Psoas muscle (tissue), 8 donors: ENCODE measurements around the gene CA10. TPM values are rescaled to one million over a fixed set of nuclear protein-coding genes. Genes with fewer than 3 reads are reported as not detected.

Experiments
- ATAC-seq, 4 donors: fragments of 200-7000 bp; cut with Tn5 transposase; one replicate each; pipeline ENCODE4 v1.9.1; 2020; ENCODE audit warnings: moderate library complexity in 3 of 4, mild to moderate bottlenecking in 2 of 4
- DNase-seq, 2 donors: peaks; one replicate each; pipeline ENCODE4 v3.0.0-alpha.2; 2020
- H3K27ac ChIP-seq: fragments of 200-600 bp; one replicate; pipeline ENCODE4 v1.8.0; 2022
- H3K27me3 ChIP-seq, 3 donors: fragments of 200-600 bp in 1 of 3; one replicate each; pipeline versions ENCODE4 v1.6.1 to v1.8.0; 2013 to 2022; ENCODE audit warnings: low read length in 2 of 3, mild to moderate bottlenecking in 2 of 3, moderate library complexity in 1 of 3; ENCODE audit not compliant: insufficient read depth in 3 of 3
- H3K36me3 ChIP-seq, 2 donors: fragments of 200-600 bp in 1 of 2; one replicate each; pipeline versions ENCODE4 v1.6.1 to v1.8.0; 2013 to 2022; ENCODE audit warnings: low read depth in 1 of 2, mild to moderate bottlenecking in 1 of 2, moderate library complexity in 1 of 2; ENCODE audit not compliant: insufficient read depth in 1 of 2
- H3K4me1 ChIP-seq: fragments of 200-600 bp; one replicate; pipeline ENCODE4 v1.8.0; 2022
- H3K4me3 ChIP-seq: fragments of 200-600 bp; one replicate; pipeline ENCODE4 v1.8.0; 2022; ENCODE audit warnings: mild to moderate bottlenecking
- H3K9me3 ChIP-seq: fragments of 200-600 bp; one replicate; pipeline ENCODE4 v1.8.0; 2022
- WGBS, 3 donors: extraction: QIAGEN DNeasy Blood & Tissue Kit; methylation state at CpG; one replicate each; pipeline versions ENCODE4 v1.1.6 to v1.1.7; 2013; 5-methylcytosine and 5-hydroxymethylcytosine counted together
- intact Hi-C, 2 donors: fragments of 100-400 bp; cut with DNase I; formaldehyde crosslinking; loops; one replicate each; pipeline versions ENCODE4 v1.11.0 to v1.14.2; 2022
- polyA plus RNA-seq, 3 donors: library from polyadenylated mRNA; stranded (reverse); fragments of 200-250 nt; gene quantifications; one replicate each; pipeline ENCODE4 v1.2.3, GENCODE V29; 2013
- total RNA-seq, 4 donors: library from RNA; stranded (reverse); fragmentation: NEBNext Ultra II Directional in 2 of 4; extraction: Animal tissue kit (Norgen Biotek cat#: 25700) in 2 of 4; gene quantifications; one replicate each; pipeline versions ENCODE4 v1.2.1 to v1.2.4, GENCODE V29; 2021 to 2023
- TF ChIP-seq, protein P1 (sequence below): fragments of 200-600 bp; IDR thresholded peaks from one replicate; pipeline ENCODE4 v1.8.0; 2022; ENCODE audit warnings: antibody characterized with exemption
- donor health status: healthy with polysubstance abuse.
- donor health status: DM: no; HTN: no; CAD: no; lungs with moderate emphysema.
- donor health status: Bipolar disorder and iron deficiency.
- donor health status: healthy.
- donor health status: DM: yes; HTN: yes; CAD: no.
- donor health status: DM: no; HTN: no; CAD: no.
- donor health status: DM: no; HTN: no; CAD: no.
- donor health status: DM: yes; HTN: yes; CAD: no.

CA10 gene
- total and polyA plus RNA-seq, 7 donors, result 0.03 to 0.04 TPM; not detected in 5

DNA sequence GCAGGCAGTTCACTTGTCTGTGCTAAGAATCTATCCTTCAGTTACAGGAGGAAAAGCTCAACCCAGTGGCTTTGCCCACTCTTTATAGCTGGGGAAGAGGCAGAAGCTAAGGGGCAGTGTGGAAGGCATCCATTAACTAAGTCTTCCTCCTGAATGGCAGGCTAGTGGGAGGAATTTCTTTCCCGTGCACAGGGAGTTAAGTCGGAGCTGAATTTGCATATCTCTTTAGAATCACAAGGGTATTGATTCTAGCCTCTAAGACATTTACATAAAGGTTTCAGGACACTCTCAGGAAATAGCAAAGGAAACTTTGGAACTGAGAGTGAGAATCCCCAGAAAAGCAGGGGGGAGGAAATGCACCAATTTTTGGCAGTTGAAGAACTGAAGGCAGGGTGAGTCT lies 245.6 kb downstream of the CA10 start:
- intact Hi-C loops, result no loop called here

DNA sequence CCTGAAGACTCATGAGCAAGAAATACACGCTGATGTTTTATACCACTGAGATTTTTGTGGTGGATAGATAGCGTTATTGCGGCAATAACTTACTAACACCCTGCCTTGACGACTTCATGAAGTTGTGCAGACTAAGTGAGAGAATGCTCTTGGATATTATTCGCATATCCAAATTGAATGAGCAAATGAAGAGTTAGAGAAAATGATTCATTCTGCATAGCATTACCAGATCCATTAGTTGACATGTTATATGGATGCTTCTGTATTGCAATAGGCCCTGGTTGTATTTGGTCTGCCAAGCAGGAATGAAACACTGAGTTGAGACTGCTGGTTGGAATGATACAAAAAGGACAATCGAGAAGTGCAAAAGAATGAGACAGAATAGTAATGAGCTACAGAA lies 247.3 kb downstream of the CA10 start:
- TF ChIP-seq, protein P1, sequence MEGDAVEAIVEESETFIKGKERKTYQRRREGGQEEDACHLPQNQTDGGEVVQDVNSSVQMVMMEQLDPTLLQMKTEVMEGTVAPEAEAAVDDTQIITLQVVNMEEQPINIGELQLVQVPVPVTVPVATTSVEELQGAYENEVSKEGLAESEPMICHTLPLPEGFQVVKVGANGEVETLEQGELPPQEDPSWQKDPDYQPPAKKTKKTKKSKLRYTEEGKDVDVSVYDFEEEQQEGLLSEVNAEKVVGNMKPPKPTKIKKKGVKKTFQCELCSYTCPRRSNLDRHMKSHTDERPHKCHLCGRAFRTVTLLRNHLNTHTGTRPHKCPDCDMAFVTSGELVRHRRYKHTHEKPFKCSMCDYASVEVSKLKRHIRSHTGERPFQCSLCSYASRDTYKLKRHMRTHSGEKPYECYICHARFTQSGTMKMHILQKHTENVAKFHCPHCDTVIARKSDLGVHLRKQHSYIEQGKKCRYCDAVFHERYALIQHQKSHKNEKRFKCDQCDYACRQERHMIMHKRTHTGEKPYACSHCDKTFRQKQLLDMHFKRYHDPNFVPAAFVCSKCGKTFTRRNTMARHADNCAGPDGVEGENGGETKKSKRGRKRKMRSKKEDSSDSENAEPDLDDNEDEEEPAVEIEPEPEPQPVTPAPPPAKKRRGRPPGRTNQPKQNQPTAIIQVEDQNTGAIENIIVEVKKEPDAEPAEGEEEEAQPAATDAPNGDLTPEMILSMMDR, result no peak
- Histone ChIP-seq H3K27me3 (peaks cover 0 to 3% (median 3%) of the 10 kb centered on the region in 3 donors), H3K9me3 (no peaks in the 10 kb centered on the region), H3K36me3 (no peaks in the 10 kb centered on the region), H3K27ac (no peak overlapping the region), H3K4me3 (no peak overlapping the region), H3K4me1 (no peaks in the 10 kb centered on the region)
- intact Hi-C loops, result no loop called here
- WGBS, 3 donors, result 92 to 96% (median 96%) methylated on average over 6 of the region's 6 CpGs
- DNase-seq (no peak), ATAC-seq (no peak)

More for the DNA sequence above, 245.6 kb downstream of the CA10 start:
- DNase-seq (no peak), ATAC-seq (no peak)
- Histone ChIP-seq H3K4me3 (no peak overlapping the region), H3K27ac (no peak overlapping the region), H3K36me3 (no peaks in the 10 kb centered on the region), H3K4me1 (no peaks in the 10 kb centered on the region), H3K9me3 (no peaks in the 10 kb centered on the region), H3K27me3 (peaks cover 0 to 3% (median 0%) of the 10 kb centered on the region in 3 donors)
- 45 to 56% (median 49%) methylated on average over 2 of the region's 2 CpGs for WGBS, 3 donors
- TF ChIP-seq, protein P1, result no peak

DNA sequence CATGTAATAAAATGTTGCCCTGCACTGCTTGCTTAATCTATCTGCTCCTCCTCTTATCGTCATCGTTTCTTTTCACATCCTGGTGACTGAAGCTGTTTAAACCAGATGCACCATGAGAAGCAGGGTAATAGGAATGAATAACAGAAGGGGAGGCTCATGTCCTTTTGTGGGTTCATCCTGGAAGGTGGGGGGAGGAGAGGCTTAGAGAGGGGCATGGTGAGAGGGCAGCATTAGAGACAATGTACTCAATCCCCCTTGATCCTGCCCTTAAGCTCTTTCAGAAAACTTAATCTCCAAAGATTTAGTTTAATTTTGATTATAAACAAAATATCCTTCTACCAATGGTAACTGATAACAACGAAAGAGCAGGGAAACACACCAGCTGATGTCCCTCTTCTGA lies 248.5 kb downstream of the CA10 start:
- DNase-seq, result no peak
- peaks cover 0 to 3% (median 3%) of the 10 kb centered on the region in 3 donors for H3K27me3 ChIP-seq
- no peak overlapping the region for H3K27ac ChIP-seq
- no peaks in the 10 kb centered on the region for H3K36me3 ChIP-seq
- H3K4me1 ChIP-seq, result no peaks in the 10 kb centered on the region
- H3K9me3 ChIP-seq, result no peaks in the 10 kb centered on the region
- 53 to 76% (median 55%) methylated on average over 3 of the region's 3 CpGs for WGBS, 3 donors
- TF ChIP-seq, protein P1, result no peak
- intact Hi-C loops, result no loop called here
- ATAC-seq, result no peak
- no peak overlapping the region for H3K4me3 ChIP-seq

DNA sequence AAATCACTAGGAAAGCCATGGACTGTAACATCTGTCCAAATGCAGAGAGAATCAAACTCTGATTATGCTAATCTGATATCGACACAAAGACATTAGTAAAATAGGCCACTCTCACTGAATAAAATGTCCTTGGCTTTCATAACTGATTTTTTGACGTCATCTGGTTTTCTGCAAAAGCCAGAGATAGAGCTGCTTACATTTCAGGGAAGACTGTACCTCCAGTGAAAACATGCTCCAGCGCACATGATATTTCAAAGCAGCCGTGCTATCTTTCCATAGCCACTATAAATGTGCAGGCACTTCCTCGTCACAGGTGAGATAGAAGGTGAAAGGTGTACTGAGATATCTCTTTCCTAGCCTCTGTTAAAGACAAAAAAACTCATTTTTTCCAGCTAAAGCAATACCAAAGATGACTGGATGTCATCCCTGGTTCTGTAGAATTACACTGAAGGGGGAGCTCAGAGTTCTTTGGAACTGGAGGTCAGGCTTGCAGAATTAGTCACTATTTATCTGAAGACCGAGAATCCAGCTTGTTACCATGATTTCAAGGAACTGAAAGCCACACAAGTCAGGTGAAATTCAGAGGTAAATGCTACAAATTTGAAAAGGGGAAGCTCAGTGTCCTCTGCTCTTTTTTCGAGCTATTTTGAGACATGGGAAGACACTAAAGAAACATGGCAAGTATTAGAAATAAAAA lies 249.5 kb downstream of the CA10 start:
- Histone ChIP-seq H3K36me3 (no peaks in the 10 kb centered on the region), H3K27me3 (peaks cover 3% of the 10 kb centered on the region in 3 donors), H3K9me3 (no peaks in the 10 kb centered on the region), H3K4me1 (no peaks in the 10 kb centered on the region), H3K4me3 (no peak overlapping the region), H3K27ac (no peak overlapping the region)
- intact Hi-C loops, result no loop called here
- 65 to 70% (median 66%) methylated on average over 7 of the region's 7 CpGs for WGBS, 3 donors
- ATAC-seq (no peak), DNase-seq (no peak)
- TF ChIP-seq, protein P1, result no peak

DNA sequence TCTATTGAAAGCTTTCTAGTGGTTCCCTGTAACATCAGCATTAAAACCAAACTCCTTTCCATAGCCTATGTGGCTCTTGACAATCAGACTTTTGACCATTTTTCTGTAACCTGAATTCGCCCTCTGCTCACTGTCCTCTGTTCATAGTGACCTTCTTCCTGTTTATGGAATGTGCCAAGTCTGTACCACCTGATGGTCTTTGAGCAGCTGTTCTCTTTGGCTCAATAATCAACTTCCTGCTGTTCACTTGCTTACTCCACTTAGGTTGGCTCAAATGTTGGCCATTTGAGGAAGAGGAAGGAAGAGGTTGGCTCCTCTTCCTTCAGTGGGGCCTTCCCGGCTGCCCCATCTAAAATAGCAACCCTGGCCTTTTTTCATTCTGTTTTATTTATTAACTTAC lies 251.5 kb downstream of the CA10 start:
- intact Hi-C loops, result no loop called here
- ATAC-seq, result no peak
- DNase-seq, result no peak
- H3K27ac ChIP-seq, result no peak overlapping the region
- peaks cover 3% of the 10 kb centered on the region in 3 donors for H3K27me3 ChIP-seq
- no peaks in the 10 kb centered on the region for H3K36me3 ChIP-seq
- WGBS, 3 donors, result 48 to 67% (median 58%) methylated on average over 2 of the region's 2 CpGs
- H3K4me1 ChIP-seq, result no peaks in the 10 kb centered on the region
- TF ChIP-seq, protein P1, result no peak
- H3K9me3 ChIP-seq, result no peaks in the 10 kb centered on the region
- no peak overlapping the region for H3K4me3 ChIP-seq
